Metanephros (tissue), 1 donor: Measurements from ENCODE around the gene GAK. TPM values are rescaled to one million over a fixed set of nuclear protein-coding genes. Genes with fewer than 3 reads are reported as not detected.

Source experiments
- total RNA-seq: library from RNA; depleted of rRNA; stranded (reverse); fragments of >200 nt; gene quantifications from one replicate; pipeline ENCODE4 v1.2.3, GENCODE V29; 2014

Gene GAK
- total RNA-seq = 108 TPM

DNA sequence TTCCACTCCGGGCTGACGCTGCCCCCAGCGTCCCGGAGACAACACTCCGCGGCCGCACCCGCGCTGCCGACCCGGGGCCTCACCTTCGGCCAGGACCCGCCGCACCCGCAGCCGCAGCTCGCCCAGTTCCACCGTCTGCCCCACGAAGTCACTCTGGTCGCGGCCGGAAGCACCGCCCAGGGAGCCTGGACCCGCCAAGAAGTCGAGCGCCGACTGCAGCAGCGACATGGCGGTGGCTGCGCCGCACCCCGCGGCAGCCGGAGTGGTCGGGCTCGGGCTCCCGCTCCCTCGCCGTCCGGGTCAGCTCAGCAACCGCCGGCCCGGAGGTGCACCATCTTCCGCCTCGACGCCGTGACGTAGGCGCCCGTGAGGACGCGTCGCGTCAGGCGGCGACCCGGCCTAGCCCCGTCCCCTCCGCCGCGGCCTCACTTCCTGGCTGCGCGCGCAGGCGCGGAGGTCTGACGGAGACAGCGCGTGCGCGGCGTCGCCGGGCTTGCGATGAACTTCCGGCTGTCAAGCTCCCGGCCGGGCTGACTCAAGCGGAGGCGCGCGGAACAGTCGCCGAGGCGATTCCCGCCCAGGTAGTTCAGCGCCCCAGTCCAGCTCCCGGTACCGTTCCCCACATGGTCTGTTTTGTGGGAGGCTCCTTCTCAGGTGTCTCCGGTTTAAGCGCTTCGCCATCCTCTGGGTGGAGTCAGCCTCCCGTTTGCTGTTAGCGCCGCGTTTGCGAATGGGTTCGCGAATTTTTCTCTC is at the start of gene GAK, which contains the start of gene TMEM175:
Gene GAK (minus strand): TSS at position 357 of the 753 bp plus-strand sequence. CDS start 129 bp downstream, at position 228.
Gene TMEM175 (plus strand): TSS at position 501 of the 753 bp plus-strand sequence. CDS start 15,280 bp downstream, outside the sequence.

GRCh38 chr4:973431-974397 is 41.6 kb upstream of the GAK start, which contains the start of gene DGKQ:
DGKQ (minus strand) TSS chr4:973569; CDS start chr4:973482, 87 bp downstream.

DNA sequence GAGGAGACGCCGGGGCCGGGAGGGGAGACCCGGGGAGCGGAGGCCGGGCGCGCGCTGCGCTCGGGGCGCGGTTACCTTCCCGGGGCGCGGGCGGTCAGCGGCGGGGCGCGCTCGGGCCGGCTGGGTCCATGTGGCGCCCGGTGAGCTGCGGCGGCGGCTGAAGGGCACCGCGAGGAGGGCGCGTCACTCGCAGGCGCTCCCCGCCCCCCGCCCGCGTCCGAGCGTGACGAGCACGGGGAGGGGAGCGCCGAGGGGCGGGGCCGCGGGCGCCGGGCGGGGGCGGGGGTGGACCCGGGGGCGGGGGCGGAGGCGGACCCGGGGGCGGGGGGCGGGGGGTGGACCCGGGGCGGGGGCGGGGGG is 106.2 kb downstream of the GAK start, which contains the start of gene CPLX1:
Gene CPLX1 (minus strand): TSS at position 159 of the 360 bp plus-strand sequence. CDS start 1,607 bp downstream, outside the sequence.

Other genes starting within 250 kb of the GAK start
- gene SLC49A3, start 243.2 kb downstream of the GAK start, total RNA-seq = 7.5 TPM
- gene PCGF3, start 226.5 kb downstream of the GAK start, total RNA-seq = 63.6 TPM
- gene CPLX1, start 106.2 kb downstream of the GAK start, total RNA-seq = 2.6 TPM
- gene TMEM175, start 144 bp upstream of the GAK start, total RNA-seq = 28.9 TPM
- 6.4 TPM for gene DGKQ, start 41.3 kb upstream of the GAK start, total RNA-seq
- 30.8 TPM for gene IDUA, start 54.7 kb upstream of the GAK start, total RNA-seq
- gene SLC26A1, start 61.1 kb upstream of the GAK start, total RNA-seq = 9.4 TPM
- gene FGFRL1, start 79.3 kb upstream of the GAK start, total RNA-seq = 59.1 TPM
- 9.6 TPM for gene RNF212, start 181.2 kb upstream of the GAK start, total RNA-seq
- gene SPON2, start 240.3 kb upstream of the GAK start, total RNA-seq = 49.7 TPM